ENCODE data around the gene NDEL1. TPM values are rescaled to one million over a fixed set of nuclear protein-coding genes. Genes with fewer than 3 reads are reported as not detected.

Gene NDEL1
- 74.1 TPM for total RNA-seq
- long read RNA-seq, transcript NDEL1-201 (9 exons, 2,372 nt) = minor isoform, 12 of 57 reads
- long read RNA-seq, transcript NDEL1-204 (1 exons, 3,927 nt) = major isoform, 16 of 57 reads
- long read RNA-seq, transcript NDEL1-203 (10 exons, 1,858 nt) = minor isoform, 12 of 57 reads
- long read RNA-seq, partial matches to known transcripts = 4 of 57 reads
- long read RNA-seq, other reads (novel, unspliced or antisense) = 13 of 57 reads

- intact Hi-C loops (cut with DNase I) = no loop called here
- no peaks in the 10 kb centered on the region for H3K9me3 ChIP-seq
- H3K4me3 ChIP-seq = peak within 1 kb of the TSS; percentile 95
- H3K4me1 ChIP-seq = peaks cover 33% of the 10 kb centered on the region
- H3K27me3 ChIP-seq (ENCODE audit: low read depth) = no peaks in the 10 kb centered on the region
- TF ChIP-seq CTCF (IDR thresholded peaks at IDR 0.05) = no peak
- H3K36me3 ChIP-seq = peaks cover 19% of the 10 kb centered on the region
- peak within 1 kb of the TSS; percentile 100 for H3K27ac ChIP-seq
- DNase-seq (peak; percentile 100), ATAC-seq (peak; percentile 99)
Measured at GRCh38 chr17:8435245-8436168, at the start of gene NDEL1. Gene NDEL1 (plus strand): TSS chr17:8435884. CDS start chr17:8444272, 8,388 bp downstream.

GRCh38 chr17:8386841-8387240 is 48.8 kb upstream of the NDEL1 start:
- Histone ChIP-seq H3K4me3 (no peak overlapping the region), H3K27ac (no peak overlapping the region), H3K27me3 (ENCODE audit: low read depth) (no peaks in the 10 kb centered on the region), H3K4me1 (peaks cover 18% of the 10 kb centered on the region), H3K9me3 (no peaks in the 10 kb centered on the region), H3K36me3 (peaks cover 1% of the 10 kb centered on the region)
- DNase-seq (no peak), ATAC-seq (no peak)
- TF ChIP-seq CTCF (IDR thresholded peaks at IDR 0.05) = no peak
- intact Hi-C loops (cut with DNase I) = no loop called here

- intact Hi-C loops (cut with DNase I) = no loop called here
- H3K9me3 ChIP-seq = no peaks in the 10 kb centered on the region
- H3K27ac ChIP-seq = no peak overlapping the region
- ATAC-seq = no peak
- H3K27me3 ChIP-seq (ENCODE audit: low read depth) = no peaks in the 10 kb centered on the region
- no peak for DNase-seq
- H3K4me1 ChIP-seq = peaks cover 13% of the 10 kb centered on the region
- H3K36me3 ChIP-seq = no peaks in the 10 kb centered on the region
- TF ChIP-seq CTCF (IDR thresholded peaks at IDR 0.05) = no peak
- no peak overlapping the region for H3K4me3 ChIP-seq
Measured at GRCh38 chr17:8387914-8388651, 47.6 kb upstream of the NDEL1 start.

GRCh38 chr17:8391711-8392110 is 44.0 kb upstream of the NDEL1 start:
- intact Hi-C loops (cut with DNase I) = no loop called here
- TF ChIP-seq CTCF (IDR thresholded peaks at IDR 0.05) = no peak
- ATAC-seq (no peak), DNase-seq (no peak)
- H3K27ac ChIP-seq = no peak overlapping the region
- no peak overlapping the region for H3K4me3 ChIP-seq
- H3K4me1 ChIP-seq = no peaks in the 10 kb centered on the region
- peaks cover 19% of the 10 kb centered on the region for H3K27me3 ChIP-seq (ENCODE audit: low read depth)
- no peaks in the 10 kb centered on the region for H3K9me3 ChIP-seq
- no peaks in the 10 kb centered on the region for H3K36me3 ChIP-seq

GRCh38 chr17:8392274-8392673 is 43.4 kb upstream of the NDEL1 start:
- no peak for TF ChIP-seq CTCF (IDR thresholded peaks at IDR 0.05)
- ATAC-seq (no peak), DNase-seq (no peak)
- Histone ChIP-seq H3K27me3 (ENCODE audit: low read depth) (peaks cover 24% of the 10 kb centered on the region), H3K4me1 (no peaks in the 10 kb centered on the region), H3K9me3 (no peaks in the 10 kb centered on the region), H3K27ac (no peak overlapping the region), H3K4me3 (no peak overlapping the region), H3K36me3 (no peaks in the 10 kb centered on the region)
- intact Hi-C loops (cut with DNase I) = no loop called here

Data from lower lobe of right lung (tissue), 2 donors.